Astrocyte (in vitro differentiated cells and primary cell): ENCODE data around the gene C1R. TPM values are rescaled to one million over a fixed set of nuclear protein-coding genes. Genes with fewer than 3 reads are reported as not detected.
"Not testable (repeated sequence)": the region's sequence is repeated elsewhere in the genome, so short reads cannot be mapped to it uniquely, and the experiment has no call there.

ENCODE experiments used
- DNase-seq: peaks from one replicate; pipeline ENCODE4 v3.0.0-alpha.2; 2010; ENCODE audit warnings: low read depth
- FAIRE-seq: peaks from 2 replicates; lab custom pipeline; 2011; peaks lifted over from hg19 to GRCh38; lab: Jason Lieb, UNC
- H2AFZ ChIP-seq: 2 replicates; pipeline ENCODE4 v1.6.0; 2012; ENCODE audit warnings: low read depth, low read length, inconsistent platforms
- H3K27ac ChIP-seq: 2 replicates; pipeline ENCODE4 v1.5.1; 2011; ENCODE audit warnings: low read depth, low read length, inconsistent platforms
- H3K27me3 ChIP-seq: 2 replicates; pipeline ENCODE4 v1.6.0; 2011; ENCODE audit warnings: low read length, inconsistent platforms; ENCODE audit not compliant: insufficient read depth
- H3K36me3 ChIP-seq: 2 replicates; pipeline ENCODE4 v1.5.1; 2011; ENCODE audit warnings: low read length, inconsistent platforms; ENCODE audit not compliant: insufficient read depth
- H3K4me1 ChIP-seq: 2 replicates; pipeline ENCODE4 v1.5.1; 2011; ENCODE audit warnings: low read length, inconsistent platforms; ENCODE audit not compliant: insufficient read depth
- H3K4me2 ChIP-seq: 2 replicates; pipeline ENCODE4 v1.6.0; 2012; ENCODE audit warnings: low read length, inconsistent platforms
- H3K4me3 ChIP-seq: 2 replicates; pipeline ENCODE4 v1.5.1; 2011; ENCODE audit warnings: low read depth, mild to moderate bottlenecking, low read length, inconsistent platforms; ENCODE audit not compliant: insufficient read depth
- H3K79me2 ChIP-seq: 2 replicates; pipeline ENCODE4 v1.6.0; 2012; ENCODE audit warnings: mild to moderate bottlenecking, low read length, inconsistent platforms; ENCODE audit not compliant: insufficient read depth
- H3K9ac ChIP-seq: 2 replicates; pipeline ENCODE4 v1.6.0; 2012; ENCODE audit warnings: mild to moderate bottlenecking, low read length, inconsistent platforms
- H3K9me3 ChIP-seq: 2 replicates; pipeline ENCODE4 v1.5.1; 2012; ENCODE audit warnings: low read depth, mild to moderate bottlenecking, low read length, inconsistent platforms; ENCODE audit not compliant: insufficient read depth
- H4K20me1 ChIP-seq: 2 replicates; pipeline ENCODE4 v1.6.0; 2012; ENCODE audit warnings: low read length, inconsistent platforms; ENCODE audit not compliant: insufficient read depth
- H3K27ac Mint-ChIP-seq: one replicate; pipeline ENCODE4 v1.8.0; 2021; ENCODE audit warnings: mild to moderate bottlenecking, mixed read lengths; ENCODE audit not compliant: unreplicated experiment
- H3K27me3 Mint-ChIP-seq: one replicate; pipeline ENCODE4 v1.8.0; 2021; ENCODE audit warnings: low read depth, mixed read lengths; ENCODE audit not compliant: unreplicated experiment
- H3K36me3 Mint-ChIP-seq: one replicate; pipeline ENCODE4 v1.8.0; 2021; ENCODE audit warnings: low read depth, mixed read lengths; ENCODE audit not compliant: unreplicated experiment
- H3K4me1 Mint-ChIP-seq: one replicate; pipeline ENCODE4 v1.8.0; 2021; ENCODE audit warnings: low read depth, mixed read lengths; ENCODE audit not compliant: unreplicated experiment
- H3K4me3 Mint-ChIP-seq: one replicate; pipeline ENCODE4 v1.8.0; 2021; ENCODE audit warnings: mild to moderate bottlenecking, moderate library complexity, mixed read lengths; ENCODE audit not compliant: unreplicated experiment
- H3K9me3 Mint-ChIP-seq: one replicate; pipeline ENCODE4 v1.8.0; 2021; ENCODE audit warnings: mild to moderate bottlenecking, mixed read lengths; ENCODE audit not compliant: unreplicated experiment
- CTCF ChIP-seq: IDR thresholded peaks from 2 replicates; pipeline ENCODE4 v1.5.1; 2011; ENCODE audit warnings: low read depth, mild to moderate bottlenecking, inconsistent platforms, low read length, moderate library complexity; ENCODE audit not compliant: insufficient read depth
- EZH2 ChIP-seq: IDR thresholded peaks from 2 replicates; pipeline ENCODE4 v1.6.1; 2012; ENCODE audit warnings: mild to moderate bottlenecking, low read length, inconsistent platforms; ENCODE audit not compliant: insufficient read depth
- total RNA-seq: library from RNA; stranded (reverse); gene quantifications from 2 replicates; pipeline ENCODE4 v1.2.1, GENCODE V29; 2021

Gene C1R
- total RNA-seq, 1 donor from 2014 or later: 0.86 TPM

DNA sequence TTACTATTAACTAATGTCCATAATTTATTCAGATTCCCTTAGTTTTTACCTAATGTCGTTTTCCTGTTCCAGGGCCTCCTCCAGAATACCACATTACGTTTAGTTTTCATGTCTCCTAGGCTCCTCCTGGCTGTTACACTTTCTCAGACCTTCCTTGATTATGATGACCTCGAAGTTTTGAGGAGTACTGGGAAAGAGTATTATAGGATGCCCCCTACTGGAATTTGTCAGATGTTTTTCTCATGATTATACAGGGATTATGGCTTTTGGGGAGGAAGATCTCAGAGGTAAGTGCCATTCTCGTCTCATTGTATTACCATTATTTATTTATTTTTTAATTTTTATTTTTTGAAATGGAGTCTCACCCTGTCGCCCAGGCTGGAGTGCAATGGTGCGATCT is 49.4 kb downstream of the C1R start:
- Histone ChIP-seq H3K27ac (no peak overlapping the region), H2AFZ (no peak overlapping the region), H3K4me2 (no peak overlapping the region), H3K9ac (no peak overlapping the region), H3K27me3 (peaks cover 4% of the 10 kb centered on the region), H3K79me2 (no peaks in the 10 kb centered on the region), H3K4me1 (no peaks in the 10 kb centered on the region), H3K9me3 (no peaks in the 10 kb centered on the region), H3K4me3 (no peak overlapping the region), H4K20me1 (no peaks in the 10 kb centered on the region), H3K36me3 (no peaks in the 10 kb centered on the region)
- FAIRE-seq (no peak), DNase-seq (no peak)
- Mint-ChIP-seq H3K36me3 (peaks cover 4% of the 10 kb centered on the region), H3K4me1 (no peaks in the 10 kb centered on the region), H3K27me3 (peaks cover 8% of the 10 kb centered on the region), H3K27ac (no peak overlapping the region), H3K4me3 (no peak overlapping the region), H3K9me3 (peaks cover 2% of the 10 kb centered on the region)
- TF ChIP-seq CTCF (peak; percentile 16), EZH2 (no peak)

- H3K9me3 ChIP-seq: no peaks in the 10 kb centered on the region
- H3K4me3 ChIP-seq: no peak overlapping the region
- TF ChIP-seq EZH2 (no peak), CTCF (no peak)
- no peaks in the 10 kb centered on the region for H4K20me1 ChIP-seq
- H3K27ac Mint-ChIP-seq: no peak overlapping the region
- no peak overlapping the region for H3K27ac ChIP-seq
- no peak overlapping the region for H3K4me3 Mint-ChIP-seq
- no peaks in the 10 kb centered on the region for H3K36me3 ChIP-seq
- no peaks in the 10 kb centered on the region for H3K4me1 ChIP-seq
- H3K9ac ChIP-seq: no peak overlapping the region
- H3K4me2 ChIP-seq: no peak overlapping the region
- H3K36me3 Mint-ChIP-seq: peaks cover 2% of the 10 kb centered on the region
- H3K9me3 Mint-ChIP-seq: peaks cover 2% of the 10 kb centered on the region
- no peak for FAIRE-seq
- H3K79me2 ChIP-seq: no peaks in the 10 kb centered on the region
- no peak for DNase-seq
- no peaks in the 10 kb centered on the region for H3K4me1 Mint-ChIP-seq
- H3K27me3 Mint-ChIP-seq: peaks cover 3% of the 10 kb centered on the region
- peaks cover 9% of the 10 kb centered on the region for H3K27me3 ChIP-seq
- H2AFZ ChIP-seq: peak overlapping the region; percentile 18
Observed at GRCh38 chr12:7039403-7039802, 52.8 kb downstream of the C1R start.

- DNase-seq (no peak), FAIRE-seq (no peak)
- no peak overlapping the region for H2AFZ ChIP-seq
- no peak overlapping the region for H3K4me3 ChIP-seq
- TF ChIP-seq EZH2 (no peak), CTCF (no peak)
- Mint-ChIP-seq H3K27ac (no peak overlapping the region), H3K36me3 (peaks cover 2% of the 10 kb centered on the region), H3K27me3 (peaks cover 3% of the 10 kb centered on the region), H3K4me1 (no peaks in the 10 kb centered on the region), H3K9me3 (peaks cover 2% of the 10 kb centered on the region), H3K4me3 (no peak overlapping the region)
- no peak overlapping the region for H3K27ac ChIP-seq
- H3K79me2 ChIP-seq: no peaks in the 10 kb centered on the region
- no peak overlapping the region for H3K9ac ChIP-seq
- H4K20me1 ChIP-seq: no peaks in the 10 kb centered on the region
- H3K36me3 ChIP-seq: no peaks in the 10 kb centered on the region
- H3K4me1 ChIP-seq: no peaks in the 10 kb centered on the region
- peaks cover 9% of the 10 kb centered on the region for H3K27me3 ChIP-seq
- no peaks in the 10 kb centered on the region for H3K9me3 ChIP-seq
- no peak overlapping the region for H3K4me2 ChIP-seq
Observed at GRCh38 chr12:7038591-7038990, 53.7 kb downstream of the C1R start.

- not testable (repeated sequence) for H3K27ac ChIP-seq, H3K4me1 ChIP-seq, FAIRE-seq, H3K27ac Mint-ChIP-seq, H3K36me3 Mint-ChIP-seq, H3K4me3 Mint-ChIP-seq, H3K9me3 ChIP-seq, H3K27me3 Mint-ChIP-seq, H3K79me2 ChIP-seq, H3K4me3 ChIP-seq, H3K9me3 Mint-ChIP-seq, H3K27me3 ChIP-seq, H3K4me1 Mint-ChIP-seq, H2AFZ ChIP-seq, H3K36me3 ChIP-seq, DNase-seq, H3K9ac ChIP-seq, H3K4me2 ChIP-seq, H4K20me1 ChIP-seq
Observed at GRCh38 chr12:7037411-7037810, 54.8 kb downstream of the C1R start.
